Measurements from ENCODE around the gene MAP3K7CL. TPM values are rescaled to one million over a fixed set of nuclear protein-coding genes. Genes with fewer than 3 reads are reported as not detected.

The MAP3K7CL gene
- total and polyA plus RNA-seq, 2 experiments from 2014 or later: 0.59 TPM; not detected in 1

- TF ChIP-seq EZH2 (IDR thresholded peaks at IDR 0.05; ENCODE audit: borderline replicate concordance): no peak
- TF ChIP-seq EZH2phosphoT487 (IDR thresholded peaks at IDR 0.05; ENCODE audit: low read depth, severe bottlenecking, unreplicated experiment): no peak
- TF ChIP-seq CTCF (IDR thresholded peaks at IDR 0.05; ENCODE audit: poor library complexity): no peak
- Histone ChIP-seq H3K9me2 (replicated peaks; ENCODE audit: insufficient read depth) (no peaks in the 10 kb centered on the region), H3K36me3 (replicated peaks; ENCODE audit: insufficient read depth, low read depth) (no peaks in the 10 kb centered on the region), H4K20me1 (ENCODE audit: insufficient read depth, poor library complexity, severe bottlenecking) (no peaks in the 10 kb centered on the region), H3K79me2 (no peaks in the 10 kb centered on the region), H3K9me3 (ENCODE audit: low read depth) (no peaks in the 10 kb centered on the region), H3K27ac (no peak overlapping the region), H3K27me3 (no peaks in the 10 kb centered on the region), H3K4me2 (no peak overlapping the region), H3K4me1 (ENCODE audit: insufficient read depth) (peaks cover 20% of the 10 kb centered on the region), H2AFZ (no peak overlapping the region), H3K4me3 (no peak overlapping the region)
- WGBS (ENCODE audit: low lambda C conversion rate, missing lambda C conversion rate): 98% methylated on average over 2 of the region's 2 CpGs
- no peak for DNase-seq (ENCODE audit: low spot score)
Measured at GRCh38 chr21:29102791-29103257, 27.6 kb upstream of the MAP3K7CL start.

- H3K36me3 ChIP-seq (replicated peaks; ENCODE audit: insufficient read depth, low read depth): no peaks in the 10 kb centered on the region
- H3K4me2 ChIP-seq: no peak overlapping the region
- no peaks in the 10 kb centered on the region for H3K79me2 ChIP-seq
- H3K9me3 ChIP-seq (ENCODE audit: low read depth): no peaks in the 10 kb centered on the region
- TF ChIP-seq CTCF (IDR thresholded peaks at IDR 0.05; ENCODE audit: poor library complexity) (no peak), EZH2 (IDR thresholded peaks at IDR 0.05; ENCODE audit: borderline replicate concordance) (no peak), EZH2phosphoT487 (IDR thresholded peaks at IDR 0.05; ENCODE audit: low read depth, severe bottlenecking, unreplicated experiment) (no peak)
- 63% methylated on average over 7 of the region's 7 CpGs for WGBS (ENCODE audit: low lambda C conversion rate, missing lambda C conversion rate)
- no peaks in the 10 kb centered on the region for H4K20me1 ChIP-seq (ENCODE audit: insufficient read depth, poor library complexity, severe bottlenecking)
- DNase-seq (ENCODE audit: low spot score): no peak
- H3K27ac ChIP-seq: peak overlapping the region; percentile 56
- H3K27me3 ChIP-seq: no peaks in the 10 kb centered on the region
- H2AFZ ChIP-seq: no peak overlapping the region
- H3K4me3 ChIP-seq: no peak overlapping the region
- H3K4me1 ChIP-seq (ENCODE audit: insufficient read depth): peaks cover 6% of the 10 kb centered on the region
- H3K9me2 ChIP-seq (replicated peaks; ENCODE audit: insufficient read depth): no peaks in the 10 kb centered on the region
Measured at GRCh38 chr21:29104239-29104708, 26.2 kb upstream of the MAP3K7CL start.

GRCh38 chr21:29105218-29105617 lies 25.2 kb upstream of the MAP3K7CL start:
- Histone ChIP-seq H3K27ac (peak overlapping the region; percentile 56), H3K9me2 (replicated peaks; ENCODE audit: insufficient read depth) (no peaks in the 10 kb centered on the region), H4K20me1 (ENCODE audit: insufficient read depth, poor library complexity, severe bottlenecking) (no peaks in the 10 kb centered on the region), H3K9me3 (ENCODE audit: low read depth) (no peaks in the 10 kb centered on the region), H3K4me2 (no peak overlapping the region), H3K79me2 (no peaks in the 10 kb centered on the region), H3K4me3 (no peak overlapping the region), H3K4me1 (ENCODE audit: insufficient read depth) (peaks cover 6% of the 10 kb centered on the region), H3K36me3 (replicated peaks; ENCODE audit: insufficient read depth, low read depth) (no peaks in the 10 kb centered on the region), H2AFZ (no peak overlapping the region), H3K27me3 (no peaks in the 10 kb centered on the region)
- DNase-seq (ENCODE audit: low spot score): peak; percentile 65
- WGBS (ENCODE audit: low lambda C conversion rate, missing lambda C conversion rate): 46% methylated on average over 3 of the region's 3 CpGs
- TF ChIP-seq EZH2 (IDR thresholded peaks at IDR 0.05; ENCODE audit: borderline replicate concordance) (no peak), EZH2phosphoT487 (IDR thresholded peaks at IDR 0.05; ENCODE audit: low read depth, severe bottlenecking, unreplicated experiment) (no peak), CTCF (IDR thresholded peaks at IDR 0.05; ENCODE audit: poor library complexity) (no peak)
